A673 (cell line): ENCODE measurements around the gene KRTAP4-4. TPM values are rescaled to one million over a fixed set of nuclear protein-coding genes. Genes with fewer than 3 reads are reported as not detected.

Source experiments
- BruUV-seq: library from RNA; stranded (reverse); fragments of 400-500 nt; replicated peaks from 2 replicates; lab custom pipeline; 2021; lab: Mats Ljungman, UMichigan
- CTCF ChIA-PET: fragments of 300-600 bp; sonication (Branson Sonifier 250); formaldehyde crosslinking; loops from one replicate; lab custom pipeline; 2022; ENCODE audit warnings: antibody characterized with exemption; lab: Charles Lee
- POLR2A ChIA-PET: fragments of 300-600 bp; sonication (Branson Sonifier 250); formaldehyde crosslinking; loops from one replicate; lab custom pipeline; 2022; ENCODE audit warnings: antibody characterized with exemption; ENCODE audit not compliant: low non-redundant PET; lab: Charles Lee
- DNase-seq: peaks from one replicate; pipeline ENCODE4 v3.0.0-alpha.2; 2015; ENCODE audit warnings: low spot score
- H3K27ac ChIP-seq: fragments of 200-600 bp; sonication (generic); 2 replicates; pipeline ENCODE4 v1.5.1; 2016; ENCODE audit warnings: mixed run types, low read depth, mild to moderate bottlenecking, mixed read lengths, antibody characterized with exemption, low read length; ENCODE audit not compliant: poor library complexity, severe bottlenecking
- H3K27me3 ChIP-seq: fragments of 200-600 bp; sonication (generic); replicated peaks from 2 replicates; pipeline ENCODE4 v1.6.1; 2017; ENCODE audit warnings: mixed run types, low read depth, mild to moderate bottlenecking, mixed read lengths, antibody characterized with exemption, low read length; ENCODE audit not compliant: insufficient read depth, poor library complexity
- H3K36me3 ChIP-seq: fragments of 200-600 bp; sonication (generic); 2 replicates; pipeline ENCODE4 v1.6.1; 2016; ENCODE audit warnings: mixed run types, mild to moderate bottlenecking, mixed read lengths, antibody characterized with exemption, low read length; ENCODE audit not compliant: insufficient read depth, poor library complexity, severe bottlenecking
- H3K4me1 ChIP-seq: fragments of 200-600 bp; sonication (generic); 2 replicates; pipeline ENCODE4 v1.6.1; 2017; ENCODE audit warnings: mixed run types, mild to moderate bottlenecking, mixed read lengths, antibody characterized with exemption, low read length; ENCODE audit not compliant: insufficient read depth, poor library complexity, severe bottlenecking
- H3K4me3 ChIP-seq: fragments of 200-600 bp; sonication (generic); 2 replicates; pipeline ENCODE4 v1.5.1; 2016; ENCODE audit warnings: low read depth, mixed run types, mild to moderate bottlenecking, mixed read lengths, low read length; ENCODE audit not compliant: poor library complexity, severe bottlenecking
- H3K9me3 ChIP-seq: fragments of 200-600 bp; sonication (generic); 2 replicates; pipeline ENCODE4 v1.6.1; 2016; ENCODE audit warnings: mixed run types, low read depth, mild to moderate bottlenecking, mixed read lengths, antibody characterized with exemption, low read length; ENCODE audit not compliant: poor library complexity, severe bottlenecking
- CTCF ChIP-seq: fragments of 300-800, 200-600 bp; sonication (generic); conservative IDR thresholded peaks from 2 replicates; pipeline ENCODE4 v1.5.1; 2017; ENCODE audit warnings: low read depth, mild to moderate bottlenecking, antibody characterized with exemption, low read length, moderate library complexity, mixed read lengths
- EZH2 ChIP-seq: fragments of 200-600 bp; sonication (generic); IDR thresholded peaks from 2 replicates; pipeline ENCODE4 v1.6.1; 2017; ENCODE audit warnings: borderline replicate concordance, low read depth, mild to moderate bottlenecking, mixed read lengths, antibody characterized with exemption, low read length; ENCODE audit not compliant: poor library complexity, severe bottlenecking
- intact Hi-C: fragments of 100-400 bp; cut with micrococcal nuclease; formaldehyde crosslinking; loops from one replicate; pipeline ENCODE4 v1.10.0; 2022; ENCODE audit not compliant: unreplicated experiment
- total RNA-seq: library from RNA; stranded (reverse); gene quantifications from 2 replicates; pipeline ENCODE4 v1.2.3, GENCODE V29; 2021

KRTAP4-4 gene
- total RNA-seq, 1 experiment from 2014 or later: not detected

DNA sequence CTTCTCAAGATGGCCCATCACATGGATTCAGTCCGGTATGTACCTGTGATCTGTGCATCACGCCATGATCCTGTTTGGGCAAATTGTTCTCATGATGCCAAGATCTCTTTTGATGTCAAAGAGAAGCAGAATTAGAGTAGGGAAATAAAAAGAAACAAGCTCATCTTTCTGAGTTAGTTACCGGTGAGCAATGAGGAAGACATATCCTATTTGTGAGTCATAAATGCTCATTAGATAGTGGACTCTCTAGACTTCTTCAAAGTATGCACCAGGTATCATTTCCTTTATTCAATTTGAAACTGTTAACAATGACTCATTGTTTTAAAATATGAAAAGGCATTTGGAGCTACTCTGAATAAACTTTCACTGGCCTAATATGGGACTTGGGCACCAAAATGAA lies 28.6 kb downstream of the KRTAP4-4 start:
- H3K27ac ChIP-seq: no peak overlapping the region
- no peak for TF ChIP-seq CTCF
- H3K27me3 ChIP-seq: no peaks in the 10 kb centered on the region
- H3K9me3 ChIP-seq: no peaks in the 10 kb centered on the region
- intact Hi-C loops: no loop called here
- H3K4me1 ChIP-seq: no peaks in the 10 kb centered on the region
- no peaks in the 10 kb centered on the region for H3K36me3 ChIP-seq
- no peak overlapping the region for H3K4me3 ChIP-seq
- CTCF ChIA-PET: no interaction called here
- BruUV-seq: no TSS peak
- DNase-seq: no peak
- POLR2A ChIA-PET: no interaction called here

- intact Hi-C loops: no loop called here
- Histone ChIP-seq H3K27ac (no peak overlapping the region), H3K9me3 (no peaks in the 10 kb centered on the region), H3K36me3 (no peaks in the 10 kb centered on the region), H3K27me3 (no peaks in the 10 kb centered on the region), H3K4me1 (no peaks in the 10 kb centered on the region), H3K4me3 (no peak overlapping the region)
- POLR2A ChIA-PET: no interaction called here
- CTCF ChIA-PET: no interaction called here
- no peak for DNase-seq
- no TSS peak for BruUV-seq
- TF ChIP-seq EZH2 (no peak), CTCF (no peak)
Measured at GRCh38 chr17:41127371-41127770, 33.2 kb downstream of the KRTAP4-4 start.

- no TSS peak for BruUV-seq
- TF ChIP-seq CTCF (no peak), EZH2 (no peak)
- ChIA-PET POLR2A (no interaction called here), CTCF (no interaction called here)
- Histone ChIP-seq H3K27me3 (no peaks in the 10 kb centered on the region), H3K36me3 (no peaks in the 10 kb centered on the region), H3K27ac (no peak overlapping the region), H3K4me1 (no peaks in the 10 kb centered on the region), H3K9me3 (no peaks in the 10 kb centered on the region), H3K4me3 (no peak overlapping the region)
- no peak for DNase-seq
- intact Hi-C loops: no loop called here
Measured at GRCh38 chr17:41126412-41126811, 34.1 kb downstream of the KRTAP4-4 start.
